Measurements from ENCODE around the gene FAM118A. TPM values are rescaled to one million over a fixed set of nuclear protein-coding genes. Genes with fewer than 3 reads are reported as not detected.
"Not testable (repeated sequence)": the region's sequence is repeated elsewhere in the genome, so short reads cannot be mapped to it uniquely, and the experiment has no call there.

The FAM118A gene
- 4.1 and 9.8 TPM in 2 replicates for total RNA-seq (2014; rRNA removed; shearing (Covaris generic))

- DNase-seq (ENCODE audit: low read depth): peak; percentile 78
Observed at GRCh38 chr22:45309422-45310227, at the start of gene FAM118A. FAM118A (plus strand) TSS chr22:45309934; CDS start chr22:45322380, 12,446 bp downstream.

GRCh38 chr22:45260395-45260759 is 49.4 kb upstream of the FAM118A start:
- not testable (repeated sequence) for DNase-seq (ENCODE audit: low read depth)

- no peak for DNase-seq (ENCODE audit: low read depth)
Observed at GRCh38 chr22:45261407-45262088, 48.2 kb upstream of the FAM118A start.

- no peak for DNase-seq (ENCODE audit: low read depth)
Observed at GRCh38 chr22:45262195-45262930, 47.4 kb upstream of the FAM118A start.

- DNase-seq (ENCODE audit: low read depth): no peak
Observed at GRCh38 chr22:45262931-45263462, 46.7 kb upstream of the FAM118A start.

- DNase-seq (ENCODE audit: low read depth): peak; percentile 65
Observed at GRCh38 chr22:45263463-45264269, 46.1 kb upstream of the FAM118A start.

GRCh38 chr22:45265535-45265934 is 44.2 kb upstream of the FAM118A start:
- no peak for DNase-seq (ENCODE audit: low read depth)

GRCh38 chr22:45268167-45268957 is 41.4 kb upstream of the FAM118A start:
- DNase-seq (ENCODE audit: low read depth): no peak

GRCh38 chr22:45268958-45269844 is 40.5 kb upstream of the FAM118A start:
- DNase-seq (ENCODE audit: low read depth): no peak

- no peak for DNase-seq (ENCODE audit: low read depth)
Observed at GRCh38 chr22:45270095-45271020, 39.4 kb upstream of the FAM118A start.

GRCh38 chr22:45271667-45272201 is 38.0 kb upstream of the FAM118A start:
- DNase-seq (ENCODE audit: low read depth): no peak

GRCh38 chr22:45272498-45272897 is 37.2 kb upstream of the FAM118A start:
- no peak for DNase-seq (ENCODE audit: low read depth)

- no peak for DNase-seq (ENCODE audit: low read depth)
Observed at GRCh38 chr22:45273452-45274075, 36.2 kb upstream of the FAM118A start.

- DNase-seq (ENCODE audit: low read depth): no peak
Observed at GRCh38 chr22:45276507-45277105, 33.1 kb upstream of the FAM118A start.

- not testable (repeated sequence) for DNase-seq (ENCODE audit: low read depth)
Observed at GRCh38 chr22:45277720-45278119, 32.0 kb upstream of the FAM118A start.

GRCh38 chr22:45278125-45278524 is 31.6 kb upstream of the FAM118A start:
- no peak for DNase-seq (ENCODE audit: low read depth)

GRCh38 chr22:45280587-45280980 is 29.1 kb upstream of the FAM118A start:
- DNase-seq (ENCODE audit: low read depth): no peak

Measured in M059J (cell line).